Skeletal muscle tissue (tissue), 4 donors: ENCODE data around the gene DCP2. TPM values are rescaled to one million over a fixed set of nuclear protein-coding genes. Genes with fewer than 3 reads are reported as not detected.

Experiments
- H3K27ac ChIP-seq: one replicate; pipeline ENCODE4 v1.7.0; 2013; ENCODE audit warnings: mild to moderate bottlenecking, low read depth, low read length, inconsistent platforms
- H3K27me3 ChIP-seq, 3 donors: one replicate each; pipeline ENCODE4 v1.7.0; 2013; ENCODE audit warnings: low read length in 3 of 3; ENCODE audit not compliant: control insufficient read depth in 3 of 3, insufficient read depth in 3 of 3
- H3K36me3 ChIP-seq, 3 donors: one replicate each; pipeline ENCODE4 v1.7.0; 2013; ENCODE audit warnings: low read length in 3 of 3; ENCODE audit not compliant: control insufficient read depth in 3 of 3, insufficient read depth in 3 of 3
- H3K4me1 ChIP-seq, 3 donors: one replicate each; pipeline ENCODE4 v1.7.0; 2013; ENCODE audit warnings: low read length in 3 of 3, mild to moderate bottlenecking in 3 of 3; ENCODE audit not compliant: control insufficient read depth in 3 of 3, insufficient read depth in 3 of 3
- H3K4me3 ChIP-seq, 3 donors: one replicate each; pipeline ENCODE4 v1.7.0; 2013; ENCODE audit warnings: low read length in 3 of 3
- H3K9ac ChIP-seq, 3 donors: one replicate each; pipeline ENCODE4 v1.7.0; 2013; ENCODE audit warnings: low read length in 3 of 3, mild to moderate bottlenecking in 3 of 3, moderate library complexity in 2 of 3, low read depth in 1 of 3
- H3K9me3 ChIP-seq, 3 donors: one replicate each; pipeline ENCODE4 v1.7.0; 2013; ENCODE audit warnings: low read length in 3 of 3; ENCODE audit not compliant: control insufficient read depth in 3 of 3
- total RNA-seq: library from RNA; depleted of rRNA; stranded (reverse); fragments of >200 nt; gene quantifications from one replicate; pipeline ENCODE4 v1.2.3, GENCODE V29; 2014
- donor health status: Osteomylitis.

DCP2 gene
- total RNA-seq = 48.5 TPM

GRCh38 chr5:112976432-112977309 lies at the start of gene DCP2:
Gene DCP2 (plus strand): TSS chr5:112976798. CDS start chr5:112976934, 136 bp downstream.
- peak within 1 kb of the TSS; percentile 86 to 94 (median 87) for H3K9ac ChIP-seq
- no peaks in the 10 kb centered on the region for H3K9me3 ChIP-seq
- no peaks in the 10 kb centered on the region for H3K27me3 ChIP-seq
- peak within 1 kb of the TSS; percentile 83 to 92 (median 89) for H3K4me3 ChIP-seq
- peak within 1 kb of the TSS; percentile 87 for H3K27ac ChIP-seq
- H3K36me3 ChIP-seq = no peaks in the 10 kb centered on the region
- H3K4me1 ChIP-seq = peaks cover 15 to 17% (median 15%) of the 10 kb centered on the region in 3 donors

- H3K9ac ChIP-seq = no peak overlapping the region
- no peaks in the 10 kb centered on the region for H3K36me3 ChIP-seq
- H3K4me1 ChIP-seq = peaks cover 0 to 5% (median 2%) of the 10 kb centered on the region in 3 donors
- H3K27me3 ChIP-seq = no peaks in the 10 kb centered on the region
- H3K4me3 ChIP-seq = no peak overlapping the region
- no peak overlapping the region for H3K27ac ChIP-seq
- no peaks in the 10 kb centered on the region for H3K9me3 ChIP-seq
Measured at GRCh38 chr5:112929336-112930081, 47.1 kb upstream of the DCP2 start.

- Histone ChIP-seq H3K27me3 (no peaks in the 10 kb centered on the region), H3K4me1 (peaks cover 0 to 5% (median 2%) of the 10 kb centered on the region in 3 donors), H3K9ac (no peak overlapping the region), H3K9me3 (no peaks in the 10 kb centered on the region), H3K4me3 (no peak overlapping the region), H3K36me3 (no peaks in the 10 kb centered on the region), H3K27ac (no peak overlapping the region)
Measured at GRCh38 chr5:112930082-112930344, 46.6 kb upstream of the DCP2 start.

GRCh38 chr5:112931473-112931872 lies 45.1 kb upstream of the DCP2 start:
- H3K27ac ChIP-seq = no peak overlapping the region
- H3K36me3 ChIP-seq = no peaks in the 10 kb centered on the region
- H3K9ac ChIP-seq = no peak overlapping the region
- H3K9me3 ChIP-seq = no peaks in the 10 kb centered on the region
- no peaks in the 10 kb centered on the region for H3K27me3 ChIP-seq
- H3K4me1 ChIP-seq = peaks cover 0 to 5% (median 2%) of the 10 kb centered on the region in 3 donors
- H3K4me3 ChIP-seq = no peak overlapping the region

- Histone ChIP-seq H3K4me3 (no peak overlapping the region), H3K36me3 (no peaks in the 10 kb centered on the region), H3K4me1 (peaks cover 0 to 3% (median 2%) of the 10 kb centered on the region in 3 donors), H3K27me3 (no peaks in the 10 kb centered on the region), H3K9me3 (no peaks in the 10 kb centered on the region), H3K9ac (no peak overlapping the region), H3K27ac (no peak overlapping the region)
Measured at GRCh38 chr5:112933105-112933504, 43.5 kb upstream of the DCP2 start.

GRCh38 chr5:112933651-112934365 lies 42.8 kb upstream of the DCP2 start:
- Histone ChIP-seq H3K4me3 (no peak overlapping the region), H3K4me1 (no peaks in the 10 kb centered on the region), H3K27me3 (no peaks in the 10 kb centered on the region), H3K27ac (no peak overlapping the region), H3K9me3 (no peaks in the 10 kb centered on the region), H3K9ac (no peak overlapping the region), H3K36me3 (no peaks in the 10 kb centered on the region)

- no peaks in the 10 kb centered on the region for H3K36me3 ChIP-seq
- H3K9me3 ChIP-seq = no peaks in the 10 kb centered on the region
- no peaks in the 10 kb centered on the region for H3K27me3 ChIP-seq
- H3K27ac ChIP-seq = no peak overlapping the region
- no peak overlapping the region for H3K9ac ChIP-seq
- no peaks in the 10 kb centered on the region for H3K4me1 ChIP-seq
- H3K4me3 ChIP-seq = no peak overlapping the region
Measured at GRCh38 chr5:112934366-112934663, 42.3 kb upstream of the DCP2 start.

GRCh38 chr5:112935675-112936074 lies 40.9 kb upstream of the DCP2 start:
- Histone ChIP-seq H3K36me3 (no peaks in the 10 kb centered on the region), H3K4me3 (no peak overlapping the region), H3K9me3 (no peaks in the 10 kb centered on the region), H3K27me3 (no peaks in the 10 kb centered on the region), H3K27ac (no peak overlapping the region), H3K9ac (no peak overlapping the region), H3K4me1 (no peaks in the 10 kb centered on the region)

GRCh38 chr5:112938286-112938685 lies 38.3 kb upstream of the DCP2 start:
- H3K4me3 ChIP-seq = no peak overlapping the region

GRCh38 chr5:112940670-112941069 lies 35.9 kb upstream of the DCP2 start:
- H3K4me3 ChIP-seq = no peak overlapping the region
- no peaks in the 10 kb centered on the region for H3K9me3 ChIP-seq
- H3K27ac ChIP-seq = no peak overlapping the region
- no peak overlapping the region for H3K9ac ChIP-seq
- no peaks in the 10 kb centered on the region for H3K4me1 ChIP-seq
- H3K27me3 ChIP-seq = no peaks in the 10 kb centered on the region
- no peaks in the 10 kb centered on the region for H3K36me3 ChIP-seq

More at GRCh38 chr5:112938286-112938685, 38.3 kb upstream of the DCP2 start:
- Histone ChIP-seq H3K27me3 (no peaks in the 10 kb centered on the region), H3K36me3 (no peaks in the 10 kb centered on the region), H3K9ac (no peak overlapping the region), H3K4me1 (no peaks in the 10 kb centered on the region), H3K9me3 (no peaks in the 10 kb centered on the region), H3K27ac (no peak overlapping the region)
